Endothelial cell of umbilical vein (primary cell): ENCODE data around the gene PRPF39. TPM values are rescaled to one million over a fixed set of nuclear protein-coding genes. Genes with fewer than 3 reads are reported as not detected.

Experiments
- BruUV-seq: library from RNA; stranded (reverse); fragments of 400-500 nt; replicated peaks from 2 replicates; lab custom pipeline; 2021; lab: Mats Ljungman, UMichigan
- CTCF ChIA-PET: fragments of 300-600, 350-600 bp; sonication (Branson Sonifier 250); formaldehyde crosslinking; loops from one replicate; lab custom pipeline; 2021; ENCODE audit warnings: antibody characterized with exemption, inconsistent platforms; lab: Charles Lee
- POLR2A ChIA-PET: fragments of 300-600, 350-600 bp; sonication (Branson Sonifier 250); formaldehyde crosslinking; loops from one replicate; lab custom pipeline; 2021; ENCODE audit warnings: antibody characterized with exemption, inconsistent platforms; lab: Charles Lee
- DNase-seq: peaks from one replicate; pipeline ENCODE4 v3.0.0-alpha.2; 2011; ENCODE audit warnings: low read depth, low spot score
- FAIRE-seq: peaks from 2 replicates; lab custom pipeline; 2011; peaks lifted over from hg19 to GRCh38; lab: Jason Lieb, UNC
- H2AFZ ChIP-seq: 2 replicates; pipeline ENCODE4 v1.6.0; 2012; ENCODE audit warnings: low read depth, low read length, control low read depth, inconsistent platforms
- H3K27ac ChIP-seq: 2 replicates; pipeline ENCODE4 v1.5.1; 2011; ENCODE audit warnings: low read depth, mild to moderate bottlenecking, control low read depth, low read length, moderate library complexity; ENCODE audit not compliant: insufficient read depth
- H3K27me3 ChIP-seq, 2 experiments: 2 replicates each; pipeline versions ENCODE4 v1.6.0 to v1.6.1; 2011; ENCODE audit warnings: low read length in 2 of 2, mixed read lengths in 1 of 2; ENCODE audit not compliant: control insufficient read depth in 2 of 2, insufficient read depth in 2 of 2
- H3K36me3 ChIP-seq, 2 experiments: 2 replicates in 1 of 2; 3 replicates in 1 of 2; pipeline ENCODE4 v1.5.1; 2011; ENCODE audit warnings: low read length in 2 of 2, mild to moderate bottlenecking in 1 of 2, moderate library complexity in 1 of 2; ENCODE audit not compliant: control insufficient read depth in 2 of 2, insufficient read depth in 2 of 2; ENCODE audit errors: extremely low read depth in 1 of 2
- H3K4me1 ChIP-seq: 3 replicates; pipeline ENCODE4 v1.5.1; 2011; ENCODE audit warnings: mild to moderate bottlenecking, low read length; ENCODE audit not compliant: control insufficient read depth, insufficient read depth; ENCODE audit errors: extremely low read depth
- H3K4me2 ChIP-seq: 2 replicates; pipeline ENCODE4 v1.6.1; 2011; ENCODE audit warnings: low read length, control low read depth, mixed read lengths; ENCODE audit not compliant: insufficient read depth
- H3K4me3 ChIP-seq, 3 experiments: fragments of 200-600 bp in 1 of 3; sonication (generic), shearing (Covaris generic) in 1 of 3; replicated peaks in 1 of 3; 2 replicates each; pipeline ENCODE4 v1.5.1; 2011 to 2016; ENCODE audit warnings: control low read depth in 3 of 3, low read length in 3 of 3, mild to moderate bottlenecking in 2 of 3, inconsistent platforms in 1 of 3, low read depth in 1 of 3, moderate library complexity in 1 of 3; ENCODE audit not compliant: insufficient read depth in 1 of 3
- H3K79me2 ChIP-seq: 2 replicates; pipeline ENCODE4 v1.6.0; 2012; ENCODE audit warnings: low read length, inconsistent platforms; ENCODE audit not compliant: control insufficient read depth, insufficient read depth
- H3K9ac ChIP-seq: replicated peaks from 2 replicates; pipeline ENCODE3; 2011; ENCODE audit warnings: low read length, control low read depth; ENCODE audit not compliant: insufficient read depth; ENCODE audit errors: extremely low read depth
- H3K9me1 ChIP-seq: replicated peaks from 3 replicates; pipeline ENCODE4 v1.6.0; 2011; ENCODE audit warnings: mild to moderate bottlenecking, low read length; ENCODE audit not compliant: control insufficient read depth, insufficient read depth; ENCODE audit errors: extremely low read depth
- H3K9me3 ChIP-seq: replicated peaks from 2 replicates; pipeline ENCODE4 v1.5.1; 2012; ENCODE audit warnings: low read length, inconsistent platforms; ENCODE audit not compliant: control insufficient read depth, insufficient read depth
- H4K20me1 ChIP-seq: replicated peaks from 2 replicates; pipeline ENCODE3; 2011; ENCODE audit warnings: mild to moderate bottlenecking, low read length; ENCODE audit not compliant: control insufficient read depth, insufficient read depth; ENCODE audit errors: extremely low read depth
- CTCF ChIP-seq, 2 donors: IDR thresholded peaks; 1 replicate in 1 of 2; 2 replicates in 1 of 2; pipeline ENCODE4 v1.5.1; 2011; ENCODE audit warnings: low read length in 2 of 2, mild to moderate bottlenecking in 2 of 2, moderate library complexity in 2 of 2, control low read depth in 1 of 2, inconsistent platforms in 1 of 2, low read depth in 1 of 2; ENCODE audit not compliant: insufficient read depth in 1 of 2; ENCODE audit errors: extremely low read depth in 1 of 2
- EZH2 ChIP-seq: IDR thresholded peaks from 2 replicates; pipeline ENCODE4 v1.6.1; 2012; ENCODE audit warnings: borderline replicate concordance, low read depth, mild to moderate bottlenecking, moderate library complexity, low read length, inconsistent platforms; ENCODE audit not compliant: severe bottlenecking
- FOS ChIP-seq: IDR thresholded peaks from 2 replicates; pipeline ENCODE4 v1.6.1; 2011; ENCODE audit warnings: mild to moderate bottlenecking, low read length, moderate library complexity, borderline replicate concordance; ENCODE audit not compliant: insufficient read depth
- GATA2 ChIP-seq: IDR thresholded peaks from 2 replicates; pipeline ENCODE4 v1.7.0; 2011; ENCODE audit warnings: low read depth, mild to moderate bottlenecking, moderate library complexity, mixed read lengths, low read length; ENCODE audit not compliant: insufficient read length, insufficient read depth
- JUN ChIP-seq: IDR thresholded peaks from 2 replicates; pipeline ENCODE4 v1.6.1; 2011; ENCODE audit warnings: borderline replicate concordance, low read depth; ENCODE audit not compliant: insufficient read length, insufficient read depth
- MAX ChIP-seq: IDR thresholded peaks from 2 replicates; pipeline ENCODE4 v1.6.1; 2011; ENCODE audit not compliant: insufficient read depth, insufficient read length
- MYC ChIP-seq: IDR thresholded peaks from one replicate; pipeline ENCODE4 v1.6.1; 2011; ENCODE audit warnings: mild to moderate bottlenecking, low read depth, low read length
- POLR2A ChIP-seq: IDR thresholded peaks from 2 replicates; pipeline ENCODE4 v1.6.1; 2012; ENCODE audit warnings: low read depth, mild to moderate bottlenecking, control low read depth, low read length
- POLR2AphosphoS5 ChIP-seq: IDR thresholded peaks from 2 replicates; pipeline ENCODE4 v1.6.1; 2012; ENCODE audit warnings: low read depth, mild to moderate bottlenecking, control low read depth, low read length, moderate library complexity; ENCODE audit not compliant: insufficient read depth
- dilution Hi-C: fragments of 300-500 bp; cut with MboI; formaldehyde crosslinking; loops from one replicate; pipeline ENCODE4 v1.15.0; 2019; ENCODE audit warnings: low sequenced_read_pairs; ENCODE audit not compliant: extremely low pct_ligation_motif_present
- intact Hi-C: fragments of 100-400 bp; cut with micrococcal nuclease; formaldehyde crosslinking; loops from one replicate; pipeline ENCODE4 v1.10.0; 2022
- polyA plus RNA-seq, 4 experiments: library from polyadenylated mRNA; depleted of rRNA in 3 of 4; stranded (reverse) in 3 of 4; unstranded in 1 of 4; fragments of >200 nt; gene quantifications; 2 replicates each; pipeline versions ENCODE4 v1.2.1 to v1.2.3, GENCODE V29; 2011 to 2012; ENCODE audit warnings: missing spikeins in 1 of 4
- total RNA-seq: library from RNA; stranded (reverse); gene quantifications from 2 replicates; pipeline ENCODE4 v1.2.3, GENCODE V29; 2021

Gene PRPF39
- total and polyA plus RNA-seq, 2 donors (not counting 3 experiments of a cell fraction or from before 2014, with no cell fraction given): 24.8 to 44.4 TPM

- no peak for DNase-seq
- Histone ChIP-seq H3K36me3 (peaks cover 9 to 22% of the 10 kb centered on the region in 2 experiments), H3K4me2 (no peak overlapping the region), H3K4me3 (no peak overlapping the region), H3K27me3 (no peaks in the 10 kb centered on the region), H4K20me1 (no peaks in the 10 kb centered on the region), H3K4me1 (no peaks in the 10 kb centered on the region), H3K79me2 (peaks cover 13% of the 10 kb centered on the region), H3K9me1 (no peaks in the 10 kb centered on the region), H2AFZ (no peak overlapping the region), H3K9ac (no peak overlapping the region), H3K9me3 (no peaks in the 10 kb centered on the region), H3K27ac (no peak overlapping the region)
- TF ChIP-seq POLR2A (no peak), EZH2 (no peak), MYC (no peak)
- no peak for FAIRE-seq
- dilution Hi-C loops: no loop called here
- intact Hi-C loops: no loop called here
- CTCF ChIA-PET: no interaction called here
- no TSS peak for BruUV-seq
- POLR2A ChIA-PET: no interaction called here
These were observed 20.6 kb downstream of the PRPF39 start for GRCh38 chr14:45104561-45104960.

- peak; percentile 51 for DNase-seq
- no peaks in the 10 kb centered on the region for H3K9me3 ChIP-seq
- no peaks in the 10 kb centered on the region for H4K20me1 ChIP-seq
- H3K27me3 ChIP-seq: no peaks in the 10 kb centered on the region
- H3K79me2 ChIP-seq: peaks cover 8% of the 10 kb centered on the region
- H3K9ac ChIP-seq: no peak overlapping the region
- H3K27ac ChIP-seq: no peak overlapping the region
- no peaks in the 10 kb centered on the region for H3K9me1 ChIP-seq
- FAIRE-seq: peak; percentile 49
- H2AFZ ChIP-seq: no peak overlapping the region
- H3K4me3 ChIP-seq: no peak overlapping the region
- no peak for TF ChIP-seq GATA2
- TF ChIP-seq EZH2: no peak
- TF ChIP-seq FOS: no peak
- TF ChIP-seq POLR2A: no peak
- TF ChIP-seq POLR2AphosphoS5: no peak
- TF ChIP-seq MYC: no peak
- TF ChIP-seq MAX: no peak
- no peak for TF ChIP-seq JUN
- TF ChIP-seq CTCF (IDR thresholded peaks at IDR 0.05; ENCODE audit: extremely low read depth in 1 of 2, insufficient read depth in 1 of 2, low read depth in 1 of 2, low read length in 2 of 2): no peak
- POLR2A ChIA-PET: interaction anchor here (0.6 to 2.0 kb wide), 3 partner anchors 21 to 65 kb away, joined by 3 to 6 read pairs (median 4); partner anchors contain the start of gene FKBP3
- peaks cover 14% of the 10 kb centered on the region for H3K4me1 ChIP-seq
- peaks cover 4 to 45% of the 10 kb centered on the region in 2 experiments for H3K36me3 ChIP-seq
- CTCF ChIA-PET: interaction anchor here (0.9 to 3.3 kb wide), 5 partner anchors 11 to 199 kb away, joined by 3 to 15 read pairs (median 5); partner anchors contain the start of gene FKBP3
- dilution Hi-C loops: no loop called here
- no TSS peak for BruUV-seq
- peak overlapping the region; percentile 36 for H3K4me2 ChIP-seq
- intact Hi-C loops: loop anchor here (2.0 kb wide), 1 partner anchor 22 kb away; the partner anchor contains the start of genes FANCM and FKBP3
These were observed 29.2 kb downstream of the PRPF39 start for GRCh38 chr14:45112896-45113781.
